HepG2 (cell line): Measurements from ENCODE around the gene NAT10. TPM values are rescaled to one million over a fixed set of nuclear protein-coding genes. Genes with fewer than 3 reads are reported as not detected.

ENCODE experiments used
- ATAC-seq: fragments of 200-7000 bp; cut with Tn5 transposase; 3 replicates; pipeline ENCODE4 v1.9.1; 2020; ENCODE audit warnings: mild to moderate bottlenecking, moderate library complexity
- BruUV-seq: library from RNA; stranded (reverse); fragments of 400-500 nt; replicated peaks from 2 replicates; lab custom pipeline; 2021; lab: Mats Ljungman, UMichigan
- CTCF ChIA-PET: fragments of 300-600 bp; formaldehyde crosslinking; extraction: SDS; loops from one replicate; lab custom pipeline; 2021; ENCODE audit warnings: low total read pairs, inconsistent platforms, low intra/inter-chr PET ratio; lab: Yijun Ruan, JAX
- POLR2A ChIA-PET: fragments of 350-600 bp; sonication (Branson Sonifier 250); formaldehyde crosslinking; loops from one replicate; lab custom pipeline; 2020; ENCODE audit warnings: antibody characterized with exemption, inconsistent platforms; lab: Yijun Ruan, JAX
- DNase-seq: peaks from one replicate; pipeline ENCODE4 v3.0.0-alpha.2; 2015; ENCODE audit warnings: low spot score
- FAIRE-seq: peaks from 3 replicates; lab custom pipeline; 2011; peaks lifted over from hg19 to GRCh38; lab: Jason Lieb, UNC
- H2AFZ ChIP-seq: one replicate; pipeline ENCODE4 v1.6.1; 2011; ENCODE audit warnings: low read length, inconsistent platforms
- H3K27ac ChIP-seq: fragments of 300-600 bp; 3 replicates; pipeline ENCODE4 v1.8.0; 2011; ENCODE audit warnings: mixed run types, mild to moderate bottlenecking, mixed read lengths, low read length, inconsistent platforms; ENCODE audit not compliant: insufficient read depth; ENCODE audit errors: extremely low read length
- H3K27me3 ChIP-seq, 2 experiments: fragments of 200-600 bp in 1 of 2; 2 replicates in 1 of 2; 3 replicates in 1 of 2; pipeline versions ENCODE4 v1.6.0 to v1.8.0; 2011; ENCODE audit warnings: low read length in 2 of 2, mild to moderate bottlenecking in 2 of 2, moderate library complexity in 2 of 2, inconsistent platforms in 1 of 2; ENCODE audit not compliant: insufficient read depth in 2 of 2, control insufficient read depth in 1 of 2
- H3K36me3 ChIP-seq, 2 experiments: fragments of 200-600 bp in 1 of 2; replicated peaks in 1 of 2; 2 replicates in 1 of 2; 3 replicates in 1 of 2; pipeline versions ENCODE4 v1.5.1 to v1.8.0; 2011; ENCODE audit warnings: low read length in 2 of 2, inconsistent platforms in 1 of 2; ENCODE audit not compliant: insufficient read depth in 2 of 2, control insufficient read depth in 1 of 2
- H3K4me1 ChIP-seq: 2 replicates; pipeline ENCODE4 v1.5.1; 2012; ENCODE audit warnings: low read length, inconsistent platforms; ENCODE audit not compliant: insufficient read depth
- H3K4me2 ChIP-seq: 2 replicates; pipeline ENCODE4 v1.6.0; 2011; ENCODE audit warnings: low read depth, low read length, inconsistent platforms
- H3K4me3 ChIP-seq, 3 experiments: fragments of 200-600 bp in 1 of 3; sonication (generic), shearing (Covaris generic) in 1 of 3; replicated peaks in 1 of 3; 2 replicates each; pipeline ENCODE4 v1.5.1; 2011 to 2016; ENCODE audit warnings: low read length in 3 of 3, inconsistent platforms in 2 of 3, low read depth in 2 of 3, mild to moderate bottlenecking in 2 of 3, control low read depth in 1 of 3, mixed read lengths in 1 of 3; ENCODE audit not compliant: insufficient read depth in 1 of 3
- H3K79me2 ChIP-seq: one replicate; pipeline ENCODE4 v1.6.1; 2011; ENCODE audit warnings: low read length, inconsistent platforms; ENCODE audit not compliant: insufficient read depth
- H3K9ac ChIP-seq: 2 replicates; pipeline ENCODE4 v1.6.0; 2011; ENCODE audit warnings: mild to moderate bottlenecking, low read depth, low read length, inconsistent platforms; ENCODE audit not compliant: insufficient read depth
- H3K9me3 ChIP-seq: 2 replicates; pipeline ENCODE4 v1.5.1; 2012; ENCODE audit warnings: mild to moderate bottlenecking, low read length
- H4K20me1 ChIP-seq: 2 replicates; pipeline ENCODE4 v1.6.0; 2011; ENCODE audit warnings: inconsistent platforms, mild to moderate bottlenecking, low read length, moderate library complexity; ENCODE audit not compliant: insufficient read depth
- ATF7 ChIP-seq, 2 experiments: fragments of 450-650 bp in 1 of 2; sonication (generic) in 1 of 2; formaldehyde crosslinking in 1 of 2; IDR thresholded peaks; 2 replicates each; pipeline versions ENCODE4 v1.4.0 to v1.6.1; 2016 to 2020; ENCODE audit warnings: antibody characterized with exemption in 1 of 2, mild to moderate bottlenecking in 1 of 2, missing genetic modification reagents in 1 of 2
- EHMT2 ChIP-seq: fragments of 200-600 bp; sonication (generic); IDR thresholded peaks from 2 replicates; pipeline ENCODE4 v1.7.0; 2017; ENCODE audit warnings: antibody characterized with exemption, low read depth, low read length, borderline replicate concordance
- HBP1 ChIP-seq: IDR thresholded peaks from 2 replicates; pipeline ENCODE4 v1.6.1; 2016; ENCODE audit warnings: low read depth, control low read depth
- JUND ChIP-seq: sonication (generic); formaldehyde crosslinking; IDR thresholded peaks from 2 replicates; pipeline ENCODE4 v1.8.0; 2022; ENCODE audit warnings: mild to moderate bottlenecking, missing genetic modification reagents
- NCOR1 ChIP-seq: fragments of 200-600 bp; sonication (generic); IDR thresholded peaks from 2 replicates; pipeline ENCODE4 v1.7.0; 2017; ENCODE audit warnings: antibody characterized with exemption, low read length, borderline replicate concordance
- TRIM22 ChIP-seq: fragments of 450-650 bp; IDR thresholded peaks from 2 replicates; pipeline ENCODE4 v1.6.1; 2017
- ZFP36L2 ChIP-seq: sonication (generic); formaldehyde crosslinking; IDR thresholded peaks from 2 replicates; pipeline ENCODE4 v1.4.0; 2020; ENCODE audit warnings: missing genetic modification reagents
- ZNF570 ChIP-seq: sonication (generic); formaldehyde crosslinking; IDR thresholded peaks from 2 replicates; pipeline ENCODE4 v1.4.0; 2020; ENCODE audit warnings: mild to moderate bottlenecking, missing genetic modification reagents, borderline replicate concordance
- ZNF597 ChIP-seq: sonication (generic); formaldehyde crosslinking; IDR thresholded peaks from 2 replicates; pipeline ENCODE4 v1.5.0; 2020; ENCODE audit warnings: missing genetic modification reagents
- ZNF609 ChIP-seq: sonication (generic); formaldehyde crosslinking; IDR thresholded peaks from 2 replicates; pipeline ENCODE4 v1.4.0; 2020; ENCODE audit warnings: mild to moderate bottlenecking, missing genetic modification reagents, borderline replicate concordance
- ZNF619 ChIP-seq: sonication (generic); formaldehyde crosslinking; IDR thresholded peaks from 2 replicates; pipeline ENCODE4 v1.4.0; 2020; ENCODE audit warnings: mild to moderate bottlenecking, missing genetic modification reagents
- WGBS: methylation state at CpG from one replicate; pipeline ENCODE4 v1.1.6; 2017; ENCODE audit warnings: low lambda C conversion rate; 5-methylcytosine and 5-hydroxymethylcytosine counted together
- in situ Hi-C: cut with HindIII; loops from 2 replicates; pipeline ENCODE4 v1.10.0; 2017; ENCODE audit warnings: low pct_unique_long_range_greater_than_20kb; ENCODE audit not compliant: extremely low pct_ligation_motif_present
- intact Hi-C: fragments of 100-400 bp; cut with micrococcal nuclease; formaldehyde crosslinking; loops from one replicate; pipeline ENCODE4 v1.10.0; 2022; ENCODE audit not compliant: unreplicated experiment
- polyA plus RNA-seq, 8 experiments: library from polyadenylated mRNA; depleted of rRNA in 3 of 8; stranded (reverse) in 7 of 8; unstranded in 1 of 8; fragments of >200 nt; fragmentation: Illumina TruSeq in 4 of 8; extraction: Trizol in 4 of 8; gene quantifications; 2 replicates each; pipeline versions ENCODE4 v1.2.1 to v1.2.3, GENCODE V29; 2011 to 2016; ENCODE audit warnings: low read depth in 4 of 8, missing spikeins in 1 of 8, mixed read lengths in 1 of 8; ENCODE audit not compliant: insufficient read depth in 1 of 8
- total RNA-seq, 5 experiments: library from RNA; depleted of rRNA; stranded (reverse); fragments of >200 nt; fragmentation: Illumina TruSeq; extraction: Trizol; gene quantifications; 2 replicates each; pipeline ENCODE4 v1.2.3, GENCODE V29; 2016; ENCODE audit warnings: low read depth in 1 of 5

NAT10 gene
- total and polyA plus RNA-seq, 2 of the 13 experiments (the other 11 are each of a cell fraction or from before 2014, with no cell fraction given): 33.9 to 51.9 TPM

- H3K27ac ChIP-seq: no peak overlapping the region
These were observed 15.2 kb downstream of the NAT10 start for GRCh38 chr11:34120651-34121050.

More at GRCh38 chr11:34120651-34121050, 15.2 kb downstream of the NAT10 start:
- H3K9ac ChIP-seq: no peak overlapping the region
- H3K27me3 ChIP-seq: no peaks in the 10 kb centered on the region
- TF ChIP-seq HBP1 (no peak), ZNF609 (CRISPR knock-in tag) (no peak), ZNF597 (CRISPR knock-in tag) (no peak), ATF7 (IDR thresholded peaks at IDR 0.05) (no peak), ATF7 (CRISPR knock-in tag; IDR thresholded peaks at IDR 0.05) (no peak), JUND (no peak), ZNF619 (CRISPR knock-in tag) (no peak), NCOR1 (no peak), ZNF570 (CRISPR knock-in tag) (no peak), ZFP36L2 (CRISPR knock-in tag) (no peak), TRIM22 (no peak), EHMT2 (no peak)
- ChIA-PET CTCF (no interaction called here), POLR2A (no interaction called here)
- 99% methylated on average over 4 of the region's 4 CpGs for WGBS
- H2AFZ ChIP-seq: no peak overlapping the region
- H3K9me3 ChIP-seq: no peaks in the 10 kb centered on the region
- no peak overlapping the region for H3K4me2 ChIP-seq
- BruUV-seq: no TSS peak
- in situ Hi-C loops (no loop called here), intact Hi-C loops (no loop called here)
- H3K36me3 ChIP-seq: peaks cover 39 to 89% of the 10 kb centered on the region in 2 experiments
- H4K20me1 ChIP-seq: no peaks in the 10 kb centered on the region
- H3K4me3 ChIP-seq: no peak overlapping the region
- H3K4me1 ChIP-seq: no peaks in the 10 kb centered on the region
- ATAC-seq (no peak), FAIRE-seq (no peak), DNase-seq (no peak)
- H3K79me2 ChIP-seq: no peaks in the 10 kb centered on the region
